Stimulated activated naive B cell treated with anti-CD40 and anti-IgM and Interleukin-4, amounts not matched to agents 10 μg/mL and 1 μg/mL and 100 μg/mL, for 72 hours (primary cell): ENCODE data around the gene PI4KA.
A peak's percentile ranks its signal among the peaks of the same experiment; 100 is the strongest.

ENCODE experiments used
- ATAC-seq, 2 donors: fragments of 150-1000 bp; cut with Tn5 transposase; replicated peaks; 2 replicates each; pipeline ENCODE4 v1.10.0; 2021; ENCODE audit warnings: moderate library complexity in 1 of 2
- DNase-seq: peaks from one replicate; pipeline ENCODE4 v3.0.0; 2021
- H3K27ac Mint-ChIP-seq: one replicate; pipeline ENCODE4 v1.8.0; 2022; ENCODE audit warnings: mild to moderate bottlenecking, mixed read lengths
- H3K27me3 Mint-ChIP-seq, 2 donors: one replicate each; pipeline ENCODE4 v1.8.0; 2022; ENCODE audit warnings: mixed read lengths in 2 of 2
- H3K36me3 Mint-ChIP-seq, 2 donors: one replicate each; pipeline ENCODE4 v1.8.0; 2022; ENCODE audit warnings: mixed read lengths in 2 of 2, mild to moderate bottlenecking in 1 of 2
- H3K4me1 Mint-ChIP-seq, 2 donors: one replicate each; pipeline ENCODE4 v1.8.0; 2022; ENCODE audit warnings: mixed read lengths in 2 of 2, mild to moderate bottlenecking in 1 of 2
- H3K4me3 Mint-ChIP-seq, 2 donors: one replicate each; pipeline ENCODE4 v1.8.0; 2022; ENCODE audit warnings: mild to moderate bottlenecking in 2 of 2, mixed read lengths in 2 of 2, moderate library complexity in 1 of 2
- H3K9me3 Mint-ChIP-seq, 2 donors: one replicate each; pipeline ENCODE4 v1.8.0; 2022; ENCODE audit warnings: mixed read lengths in 2 of 2, mild to moderate bottlenecking in 1 of 2

PI4KA gene

DNA sequence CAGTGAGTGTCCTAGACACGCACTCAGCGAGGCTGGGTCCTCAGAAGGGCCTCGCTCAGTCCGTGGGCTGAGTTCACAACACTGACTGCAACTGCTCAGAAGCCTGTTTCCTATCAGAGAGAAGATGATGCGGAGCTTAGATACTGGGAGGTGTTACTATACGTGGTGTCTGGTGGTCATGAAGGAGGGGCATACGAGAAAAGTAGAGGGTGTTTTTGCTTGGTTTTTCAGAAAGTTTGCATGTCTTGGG is 94.2 kb downstream of the PI4KA start:
- Mint-ChIP-seq H3K27ac (peak overlapping the region; percentile 51), H3K4me1 (peaks cover 5 to 11% of the 10 kb centered on the region in 2 donors), H3K27me3 (no peaks in the 10 kb centered on the region), H3K9me3 (no peaks in the 10 kb centered on the region), H3K36me3 (peaks cover 51 to 65% of the 10 kb centered on the region in 2 donors), H3K4me3 (no peak overlapping the region)
- ATAC-seq (no peak), DNase-seq (no peak)

DNA sequence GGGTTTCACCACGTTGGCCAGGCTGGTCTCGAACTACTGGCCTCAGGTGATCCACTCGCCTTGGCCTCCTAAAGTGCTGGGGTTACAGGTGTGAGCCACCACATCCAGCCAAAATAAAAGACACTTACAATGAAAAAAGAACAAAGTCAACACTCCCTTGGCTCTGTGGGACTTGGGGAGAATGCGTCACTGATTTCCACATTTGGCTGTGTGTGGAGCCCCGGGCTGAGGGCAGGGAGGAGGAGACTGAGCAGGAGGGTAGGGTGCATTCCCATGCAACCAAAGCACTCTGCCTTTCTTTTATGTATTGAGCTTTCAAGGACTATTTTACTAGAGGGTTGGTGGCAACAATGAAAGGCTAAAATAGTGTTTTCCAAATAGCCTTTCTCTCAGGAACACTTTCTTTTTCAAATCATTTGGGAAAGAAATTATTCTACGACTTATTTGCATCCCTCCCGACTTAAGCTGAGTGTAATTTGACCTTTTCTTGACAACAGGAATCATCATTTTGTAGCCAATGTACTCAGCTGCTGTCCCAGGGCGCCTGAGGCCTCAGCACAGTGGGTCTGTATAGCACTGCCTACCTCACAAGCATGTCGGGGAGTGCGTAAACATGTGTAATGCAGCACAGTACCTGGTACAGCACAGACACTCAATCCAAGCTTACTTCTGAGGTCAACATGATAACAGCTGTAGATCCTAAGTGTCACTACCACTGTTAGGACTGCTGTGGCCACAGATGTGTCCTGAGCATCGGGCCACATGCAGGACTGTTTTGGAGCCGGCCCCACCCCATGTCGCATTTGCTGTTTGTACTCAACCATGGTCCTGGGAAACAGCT is 94.8 kb downstream of the PI4KA start:
- Mint-ChIP-seq H3K9me3 (no peaks in the 10 kb centered on the region), H3K4me1 (peaks cover 3 to 6% of the 10 kb centered on the region in 2 donors), H3K27me3 (no peaks in the 10 kb centered on the region), H3K4me3 (no peak overlapping the region), H3K36me3 (peaks cover 48 to 62% of the 10 kb centered on the region in 2 donors), H3K27ac (peak overlapping the region; percentile 51)
- DNase-seq (no peak), ATAC-seq (no peak)

DNA sequence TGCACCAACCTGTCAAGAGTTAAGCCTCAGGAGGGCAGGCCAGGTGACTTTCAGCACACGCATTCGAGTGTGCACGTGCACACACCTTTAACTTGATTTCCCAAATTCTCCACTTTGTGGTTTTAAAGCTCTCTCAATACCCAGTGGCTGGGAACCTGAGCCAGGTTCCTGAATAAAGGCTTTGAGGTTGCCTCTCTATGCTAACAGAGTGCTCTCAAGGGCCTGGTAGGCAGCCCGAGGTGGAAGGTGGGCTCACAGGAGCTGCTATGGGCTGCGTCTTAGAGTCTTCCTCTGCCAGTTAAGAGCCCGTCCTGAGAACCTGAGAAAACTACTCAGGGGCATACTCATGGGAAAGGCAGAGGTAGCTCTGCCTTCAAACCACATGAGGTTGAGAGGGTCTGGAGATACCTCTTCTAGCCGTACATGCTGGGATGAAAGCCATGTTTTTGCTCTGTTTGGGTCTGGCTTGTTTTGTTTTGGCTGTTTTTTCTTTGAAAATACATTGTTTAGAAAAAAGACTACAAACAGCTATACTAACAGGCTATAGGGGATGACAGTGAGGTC is 96.3 kb downstream of the PI4KA start:
- peaks cover 53 to 66% of the 10 kb centered on the region in 2 donors for H3K36me3 Mint-ChIP-seq
- peaks cover 0 to 6% of the 10 kb centered on the region in 2 donors for H3K4me1 Mint-ChIP-seq
- H3K4me3 Mint-ChIP-seq: no peak overlapping the region
- H3K9me3 Mint-ChIP-seq: no peaks in the 10 kb centered on the region
- H3K27ac Mint-ChIP-seq: no peak overlapping the region
- ATAC-seq (no peak), DNase-seq (no peak)
- H3K27me3 Mint-ChIP-seq: no peaks in the 10 kb centered on the region

DNA sequence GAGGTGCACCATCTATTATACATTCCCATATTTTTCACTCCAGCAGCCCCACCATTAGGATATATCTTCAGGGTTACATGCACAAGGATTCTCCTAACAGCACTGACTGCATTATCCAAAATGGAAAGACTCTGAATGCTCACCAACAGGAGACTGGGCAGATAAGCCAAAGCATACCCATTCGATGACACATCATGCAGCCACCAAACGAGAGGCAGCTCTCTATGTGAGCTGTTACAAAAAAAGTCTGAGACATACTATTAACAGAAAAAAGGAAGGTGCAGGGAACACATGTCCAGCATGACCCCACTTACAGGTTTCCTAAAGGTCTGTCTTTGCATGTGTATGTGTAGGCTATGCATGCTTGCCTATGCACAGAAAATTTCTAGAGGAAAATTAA is 97.1 kb downstream of the PI4KA start:
- DNase-seq: no peak
- no peak for ATAC-seq
- H3K36me3 Mint-ChIP-seq: peaks cover 53 to 72% of the 10 kb centered on the region in 2 donors
- H3K4me3 Mint-ChIP-seq: no peak overlapping the region
- H3K27me3 Mint-ChIP-seq: no peaks in the 10 kb centered on the region
- H3K4me1 Mint-ChIP-seq: peaks cover 1 to 10% of the 10 kb centered on the region in 2 donors
- H3K27ac Mint-ChIP-seq: no peak overlapping the region
- no peaks in the 10 kb centered on the region for H3K9me3 Mint-ChIP-seq

DNA sequence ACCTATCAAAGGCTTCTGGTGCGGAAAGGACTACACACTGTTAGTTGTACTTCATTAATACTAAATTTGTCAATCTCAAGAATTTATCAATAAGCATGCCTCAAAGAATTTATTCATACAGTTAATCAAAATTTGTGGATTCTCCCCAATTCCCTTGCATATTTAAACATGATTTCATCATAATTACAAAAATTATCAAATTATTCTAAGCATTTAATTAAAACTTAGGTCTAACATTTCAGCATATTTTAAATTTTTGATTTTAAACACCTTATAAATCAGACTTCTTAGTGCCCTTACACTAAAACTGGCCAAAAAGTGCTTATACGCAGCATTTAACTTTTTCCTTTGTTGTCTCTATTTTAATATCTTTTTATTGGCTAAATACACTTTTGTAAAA is 98.5 kb downstream of the PI4KA start:
- Mint-ChIP-seq H3K27ac (no peak overlapping the region), H3K4me3 (no peak overlapping the region), H3K27me3 (no peaks in the 10 kb centered on the region), H3K36me3 (peaks cover 48 to 64% of the 10 kb centered on the region in 2 donors), H3K9me3 (no peaks in the 10 kb centered on the region), H3K4me1 (peaks cover 3 to 10% of the 10 kb centered on the region in 2 donors)
- DNase-seq (no peak), ATAC-seq (no peak)

DNA sequence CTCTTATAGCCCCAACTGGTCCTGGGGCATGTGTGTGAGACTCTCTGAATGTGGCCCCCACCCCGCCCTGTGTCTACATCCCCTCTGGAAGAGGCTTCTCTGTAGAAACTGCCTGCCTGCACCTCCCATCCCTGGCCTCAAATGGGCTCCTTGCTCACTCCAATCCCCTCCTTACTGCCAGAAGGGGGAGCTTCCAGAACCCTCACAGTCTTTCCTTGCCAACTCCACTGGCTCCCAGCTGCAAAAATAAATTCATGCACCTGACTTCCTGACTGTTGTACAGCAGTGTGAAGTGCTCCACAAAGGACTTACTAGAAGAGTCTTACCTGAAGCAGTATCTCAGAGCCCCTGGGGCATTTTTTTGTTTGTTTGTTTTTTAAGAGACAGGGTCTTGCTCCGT is 99.9 kb downstream of the PI4KA start:
- H3K9me3 Mint-ChIP-seq: no peaks in the 10 kb centered on the region
- peaks cover 41 to 58% of the 10 kb centered on the region in 2 donors for H3K36me3 Mint-ChIP-seq
- H3K27me3 Mint-ChIP-seq: no peaks in the 10 kb centered on the region
- H3K4me3 Mint-ChIP-seq: no peak overlapping the region
- ATAC-seq: no peak
- no peak for DNase-seq
- H3K4me1 Mint-ChIP-seq: peaks cover 3 to 14% of the 10 kb centered on the region in 2 donors
- no peak overlapping the region for H3K27ac Mint-ChIP-seq

DNA sequence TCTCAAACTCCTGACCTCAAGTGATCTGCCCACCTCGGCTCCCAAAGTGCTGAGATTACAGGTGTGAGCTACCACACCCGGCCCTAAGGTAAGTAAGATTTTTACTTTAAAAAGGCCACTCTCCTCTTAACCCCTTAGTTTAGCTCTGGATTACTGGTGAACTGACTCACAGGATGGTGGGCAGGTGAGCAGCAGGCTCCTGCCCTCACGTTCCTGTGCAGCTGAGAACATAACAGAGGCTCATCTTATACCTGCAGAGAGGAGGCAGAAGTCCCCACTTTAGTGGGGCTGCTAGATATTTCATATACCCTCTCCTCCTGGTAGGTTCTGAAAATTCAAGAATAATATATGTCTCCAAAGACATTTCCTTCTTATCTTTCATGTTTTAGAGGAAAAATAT is 101.8 kb downstream of the PI4KA start:
- Mint-ChIP-seq H3K36me3 (peaks cover 40 to 55% of the 10 kb centered on the region in 2 donors), H3K27me3 (no peaks in the 10 kb centered on the region), H3K9me3 (no peaks in the 10 kb centered on the region), H3K27ac (no peak overlapping the region), H3K4me3 (no peak overlapping the region), H3K4me1 (peaks cover 3 to 14% of the 10 kb centered on the region in 2 donors)
- ATAC-seq: no peak
- no peak for DNase-seq

DNA sequence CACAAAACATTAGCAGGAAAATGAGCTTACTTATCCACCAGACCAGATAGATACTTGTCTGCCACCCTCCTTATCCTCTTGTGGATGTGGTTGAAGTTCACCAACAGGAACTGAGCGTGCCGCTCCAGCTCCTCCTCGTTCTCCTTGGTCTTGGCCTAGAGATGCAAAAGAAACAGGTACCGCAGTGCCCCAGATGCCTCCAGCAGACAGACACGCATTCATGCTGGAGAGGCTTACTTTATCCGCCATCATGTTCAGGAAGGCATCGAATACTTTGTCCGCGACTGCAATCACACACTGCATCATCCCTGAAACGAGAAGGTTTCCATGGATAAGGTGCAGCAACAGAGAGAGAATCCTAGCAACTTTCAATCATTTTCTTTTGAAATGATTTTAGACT is 105.7 kb downstream of the PI4KA start:
- Mint-ChIP-seq H3K4me3 (no peak overlapping the region), H3K9me3 (no peaks in the 10 kb centered on the region), H3K27ac (no peak overlapping the region), H3K27me3 (no peaks in the 10 kb centered on the region), H3K4me1 (peaks cover 38 to 52% of the 10 kb centered on the region in 2 donors), H3K36me3 (peaks cover 43 to 55% of the 10 kb centered on the region in 2 donors)
- ATAC-seq: no peak
- no peak for DNase-seq

DNA sequence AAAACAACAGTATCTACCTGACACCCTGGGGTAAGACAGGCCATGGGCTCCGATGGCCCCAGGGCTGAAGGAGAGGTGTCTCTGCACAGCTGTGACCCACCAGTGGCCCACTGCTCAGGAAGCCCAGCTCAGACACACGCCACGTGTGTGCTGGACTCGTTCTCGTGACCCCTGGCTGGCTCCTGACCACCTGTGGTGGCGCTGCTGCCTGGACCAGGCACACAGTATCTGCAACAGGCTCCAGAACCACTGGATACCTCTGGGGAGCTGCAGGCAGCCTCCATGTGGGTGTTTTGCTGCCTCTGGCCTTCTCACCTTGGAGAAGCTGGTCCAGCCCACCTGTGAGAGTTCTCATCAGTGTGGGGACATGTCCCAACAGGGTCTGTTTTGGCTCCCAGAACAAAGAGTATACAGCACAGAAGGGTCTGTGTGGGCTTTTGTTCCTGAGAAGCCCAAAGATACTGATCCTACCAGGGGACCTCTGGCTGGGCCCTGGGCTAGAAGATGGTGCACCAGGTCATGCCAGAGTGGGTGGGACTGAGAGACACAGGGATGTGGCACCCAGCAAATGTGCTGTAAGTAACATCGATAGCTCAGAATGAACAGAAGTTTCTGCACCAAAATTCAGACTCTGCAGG is 106.4 kb downstream of the PI4KA start:
- DNase-seq (no peak), ATAC-seq (no peak)
- H3K9me3 Mint-ChIP-seq: no peaks in the 10 kb centered on the region
- H3K36me3 Mint-ChIP-seq: peaks cover 42 to 55% of the 10 kb centered on the region in 2 donors
- peaks cover 38 to 52% of the 10 kb centered on the region in 2 donors for H3K4me1 Mint-ChIP-seq
- H3K27me3 Mint-ChIP-seq: no peaks in the 10 kb centered on the region
- H3K4me3 Mint-ChIP-seq: no peak overlapping the region
- no peak overlapping the region for H3K27ac Mint-ChIP-seq

DNA sequence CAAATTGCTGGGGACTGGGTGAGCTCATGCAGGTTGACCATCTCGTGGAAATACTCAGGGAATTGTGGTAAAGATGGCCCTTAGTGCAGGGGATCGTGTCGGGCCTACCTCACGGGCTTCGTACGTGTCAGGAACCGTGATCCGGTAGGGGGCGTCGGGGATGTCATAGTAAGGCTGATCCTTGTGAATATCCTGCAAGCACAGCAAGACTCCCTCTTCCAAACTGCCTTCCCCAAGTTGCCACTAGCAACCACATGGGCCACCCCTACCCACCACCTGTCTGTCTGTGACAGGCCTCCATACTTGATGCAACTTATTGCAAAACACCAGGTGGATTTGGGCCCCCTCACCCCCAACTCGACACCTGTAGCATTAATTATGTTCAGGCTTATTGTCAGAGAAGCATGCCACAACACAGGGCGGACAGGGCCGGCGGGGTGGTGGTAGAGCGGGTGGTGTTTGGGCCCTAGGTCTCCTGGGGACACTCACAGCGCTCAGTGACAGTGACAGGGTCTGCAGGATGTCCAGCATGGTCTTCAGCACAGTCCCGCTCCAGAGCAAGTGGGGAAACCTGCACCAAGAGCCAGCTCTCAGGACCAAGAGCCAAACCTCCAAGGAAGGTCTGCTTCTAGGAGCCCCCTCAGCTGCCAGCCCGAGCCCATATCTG is 107.3 kb downstream of the PI4KA start:
- Mint-ChIP-seq H3K27ac (peak overlapping the region; percentile 97), H3K36me3 (peaks cover 50 to 58% of the 10 kb centered on the region in 2 donors), H3K27me3 (no peaks in the 10 kb centered on the region), H3K4me1 (peaks cover 44 to 58% of the 10 kb centered on the region in 2 donors), H3K9me3 (no peaks in the 10 kb centered on the region), H3K4me3 (peak overlapping the region; percentile 56 to 78)
- DNase-seq (no peak), ATAC-seq (no peak)

DNA sequence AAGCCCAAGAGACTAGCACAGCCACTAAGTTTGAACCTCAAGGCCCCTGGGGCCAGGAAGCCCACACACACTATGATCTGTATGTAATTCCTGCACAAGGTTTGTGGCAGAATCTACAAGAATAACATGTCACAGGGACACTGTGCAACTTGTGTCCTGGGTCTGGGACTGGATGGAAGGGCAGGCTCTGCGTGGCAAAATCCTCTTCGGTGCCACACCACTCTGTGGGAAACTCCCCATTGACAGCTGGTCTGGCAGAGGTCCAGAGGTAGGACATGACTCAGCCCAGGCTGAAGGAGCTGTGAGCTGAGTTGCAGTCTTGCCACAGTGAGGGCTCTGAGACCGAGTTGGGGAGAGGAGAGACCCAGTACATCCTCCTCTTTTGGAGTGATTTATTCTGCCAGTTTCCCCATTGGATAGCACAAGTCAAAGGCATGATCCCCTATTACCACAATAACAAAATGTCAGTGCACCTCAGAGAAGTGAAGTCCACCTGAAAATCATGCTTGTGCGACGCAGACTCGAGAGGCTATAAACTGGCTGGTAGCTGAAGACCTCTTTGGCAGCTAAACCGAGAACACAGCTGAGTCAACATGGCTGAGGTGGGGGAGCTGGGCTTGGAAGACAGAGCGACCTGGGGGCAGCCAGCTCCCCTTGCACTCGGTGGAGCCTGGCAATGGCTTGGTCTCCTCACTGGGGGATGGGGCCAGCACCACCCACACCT is 108.0 kb downstream of the PI4KA start:
- Mint-ChIP-seq H3K27ac (peak overlapping the region; percentile 97), H3K27me3 (no peaks in the 10 kb centered on the region), H3K4me3 (peak overlapping the region; percentile 56 to 78), H3K36me3 (peaks cover 50 to 60% of the 10 kb centered on the region in 2 donors), H3K9me3 (no peaks in the 10 kb centered on the region), H3K4me1 (peaks cover 46 to 60% of the 10 kb centered on the region in 2 donors)
- ATAC-seq (peak; percentile 71 to 72), DNase-seq (peak; percentile 71)

DNA sequence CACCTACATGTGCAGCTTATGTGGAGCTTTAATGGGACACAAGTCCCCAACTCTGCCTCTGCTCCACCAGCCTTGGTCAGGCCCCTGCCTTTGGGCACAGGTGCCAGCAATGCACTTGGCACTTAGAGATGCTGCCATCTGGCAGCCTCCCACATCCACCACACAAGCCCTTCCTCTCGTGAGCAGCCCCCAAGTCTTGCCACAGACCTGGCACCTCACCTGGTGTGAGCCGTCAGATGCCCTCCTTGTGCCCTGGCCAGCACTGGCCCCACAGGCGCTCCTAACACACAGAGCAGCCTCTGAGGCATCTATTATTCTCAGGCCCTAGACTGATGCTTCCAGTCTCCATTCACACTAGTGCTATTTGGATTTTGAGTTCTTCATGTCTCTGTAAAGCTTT is 109.2 kb downstream of the PI4KA start:
- no peaks in the 10 kb centered on the region for H3K27me3 Mint-ChIP-seq
- DNase-seq: peak; percentile 9
- H3K36me3 Mint-ChIP-seq: peaks cover 48 to 62% of the 10 kb centered on the region in 2 donors
- H3K4me1 Mint-ChIP-seq: peaks cover 49 to 70% of the 10 kb centered on the region in 2 donors
- peak overlapping the region; percentile 62 to 63 for H3K4me3 Mint-ChIP-seq
- no peaks in the 10 kb centered on the region for H3K9me3 Mint-ChIP-seq
- ATAC-seq: peak; percentile 1 to 8
- peak overlapping the region; percentile 97 for H3K27ac Mint-ChIP-seq

DNA sequence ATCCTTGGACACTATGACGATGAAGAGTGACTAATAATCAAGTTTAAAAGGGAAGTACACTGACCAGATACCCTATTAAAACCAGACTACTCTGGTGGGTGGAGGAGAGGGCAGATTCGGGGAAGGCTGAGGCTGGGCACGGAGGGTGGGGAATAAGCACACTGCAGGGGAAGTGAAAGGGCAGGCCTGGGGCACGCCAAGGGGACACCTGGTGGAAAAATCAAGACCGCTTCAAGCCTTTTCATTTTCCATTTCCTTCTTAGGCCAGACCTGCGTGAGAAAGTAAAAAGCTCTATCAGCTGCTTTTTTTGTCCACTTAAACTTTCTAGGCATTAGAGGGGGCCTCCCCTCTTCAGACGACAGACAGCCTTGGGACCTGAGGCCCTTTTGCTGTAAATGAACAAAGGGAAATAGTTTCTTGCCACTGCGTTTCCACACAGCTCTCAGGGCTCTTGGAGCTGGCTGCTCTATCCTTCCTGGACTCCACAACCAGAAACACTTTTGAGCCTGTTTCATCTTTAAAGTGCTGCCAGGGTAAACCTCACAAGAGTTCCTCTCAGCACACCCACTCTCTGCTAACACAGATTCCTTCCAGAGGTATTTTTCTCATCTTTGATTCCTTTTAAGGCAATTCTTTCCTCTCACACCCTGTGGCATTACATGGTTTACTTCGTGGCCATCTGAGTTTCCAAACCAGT is 109.7 kb downstream of the PI4KA start:
- ATAC-seq: peak; percentile 83 to 86
- peak overlapping the region; percentile 62 to 63 for H3K4me3 Mint-ChIP-seq
- no peaks in the 10 kb centered on the region for H3K27me3 Mint-ChIP-seq
- H3K27ac Mint-ChIP-seq: peak overlapping the region; percentile 97
- H3K9me3 Mint-ChIP-seq: no peaks in the 10 kb centered on the region
- peak; percentile 79 for DNase-seq
- H3K36me3 Mint-ChIP-seq: peaks cover 48 to 63% of the 10 kb centered on the region in 2 donors
- peaks cover 49 to 68% of the 10 kb centered on the region in 2 donors for H3K4me1 Mint-ChIP-seq
